Measurements from ENCODE around the gene VRK2.

GRCh38 chr2:58051445-58051844 lies 4.8 kb downstream of the VRK2 start:
- TF ChIP-seq POLR2AphosphoS5 (IDR thresholded peaks at IDR 0.05; ENCODE audit: low read depth, low read length) (no peak), POLR2A (IDR thresholded peaks at IDR 0.05; ENCODE audit: low read depth, low read length) (no peak)

Data from GM12892 (cell line).